Measurements from ENCODE around the gene FAM117A.
A peak's percentile ranks its signal among the peaks of the same experiment; 100 is the strongest.
"Not testable (repeated sequence)": the region's sequence is repeated elsewhere in the genome, so short reads cannot be mapped to it uniquely, and the experiment has no call there.

Gene FAM117A

GRCh38 chr17:49680314-49680713 lies 83.6 kb downstream of the FAM117A start:
- Histone ChIP-seq H3K27me3 (ENCODE audit: control insufficient read depth, insufficient read depth, low read length) (peaks cover 4% of the 10 kb centered on the region), H3K4me3 (ENCODE audit: low read length) (no peak overlapping the region), H3K9me3 (ENCODE audit: control insufficient read depth, low read depth, low read length) (no peaks in the 10 kb centered on the region), H3K4me1 (ENCODE audit: control insufficient read depth, low read depth, low read length) (peaks cover 11% of the 10 kb centered on the region), H3K27ac (ENCODE audit: low read length) (no peak overlapping the region), H3K9ac (ENCODE audit: low read length) (no peak overlapping the region), H3K36me3 (ENCODE audit: control insufficient read depth, low read depth, low read length) (peaks cover 2% of the 10 kb centered on the region)

- H3K4me1 ChIP-seq (ENCODE audit: control insufficient read depth, low read depth, low read length): peaks cover 11% of the 10 kb centered on the region
- H3K27me3 ChIP-seq (ENCODE audit: control insufficient read depth, insufficient read depth, low read length): peaks cover 4% of the 10 kb centered on the region
- no peaks in the 10 kb centered on the region for H3K9me3 ChIP-seq (ENCODE audit: control insufficient read depth, low read depth, low read length)
- peak within 1 kb of the TSS; percentile 98 for H3K4me3 ChIP-seq (ENCODE audit: low read length)
- peak within 1 kb of the TSS; percentile 94 for H3K9ac ChIP-seq (ENCODE audit: low read length)
- H3K36me3 ChIP-seq (ENCODE audit: control insufficient read depth, low read depth, low read length): peaks cover 14% of the 10 kb centered on the region
- peak within 1 kb of the TSS; percentile 94 for H3K27ac ChIP-seq (ENCODE audit: low read length)
Observed at GRCh38 chr17:49677933-49678847, 85.7 kb downstream of the FAM117A start, which contains the start of gene SPOP. TSS of gene SPOP (minus strand) at chr17:49678097. CDS start at chr17:49622810, 55,287 bp downstream.

GRCh38 chr17:49677134-49677932 lies 86.6 kb downstream of the FAM117A start:
- H3K4me1 ChIP-seq (ENCODE audit: control insufficient read depth, low read depth, low read length): peaks cover 11% of the 10 kb centered on the region
- no peaks in the 10 kb centered on the region for H3K9me3 ChIP-seq (ENCODE audit: control insufficient read depth, low read depth, low read length)
- H3K27ac ChIP-seq (ENCODE audit: low read length): peak overlapping the region; percentile 94
- peaks cover 4% of the 10 kb centered on the region for H3K27me3 ChIP-seq (ENCODE audit: control insufficient read depth, insufficient read depth, low read length)
- peak overlapping the region; percentile 98 for H3K4me3 ChIP-seq (ENCODE audit: low read length)
- H3K9ac ChIP-seq (ENCODE audit: low read length): peak overlapping the region; percentile 94
- peaks cover 14% of the 10 kb centered on the region for H3K36me3 ChIP-seq (ENCODE audit: control insufficient read depth, low read depth, low read length)

- Histone ChIP-seq H3K9me3 (ENCODE audit: control insufficient read depth, low read depth, low read length) (no peaks in the 10 kb centered on the region), H3K9ac (ENCODE audit: low read length) (peak overlapping the region; percentile 94), H3K27ac (ENCODE audit: low read length) (peak overlapping the region; percentile 94), H3K36me3 (ENCODE audit: control insufficient read depth, low read depth, low read length) (peaks cover 14% of the 10 kb centered on the region), H3K4me1 (ENCODE audit: control insufficient read depth, low read depth, low read length) (peaks cover 11% of the 10 kb centered on the region), H3K4me3 (ENCODE audit: low read length) (peak overlapping the region; percentile 98), H3K27me3 (ENCODE audit: control insufficient read depth, insufficient read depth, low read length) (peaks cover 4% of the 10 kb centered on the region)
Observed at GRCh38 chr17:49676276-49676868, 87.6 kb downstream of the FAM117A start.

GRCh38 chr17:49674507-49674906 lies 89.4 kb downstream of the FAM117A start:
- Histone ChIP-seq H3K36me3 (ENCODE audit: control insufficient read depth, low read depth, low read length) (peaks cover 14% of the 10 kb centered on the region), H3K27me3 (ENCODE audit: control insufficient read depth, insufficient read depth, low read length) (peaks cover 4% of the 10 kb centered on the region), H3K27ac (ENCODE audit: low read length) (no peak overlapping the region), H3K4me3 (ENCODE audit: low read length) (no peak overlapping the region), H3K4me1 (ENCODE audit: control insufficient read depth, low read depth, low read length) (peaks cover 11% of the 10 kb centered on the region), H3K9ac (ENCODE audit: low read length) (no peak overlapping the region), H3K9me3 (ENCODE audit: control insufficient read depth, low read depth, low read length) (no peaks in the 10 kb centered on the region)

GRCh38 chr17:49673679-49674078 lies 90.3 kb downstream of the FAM117A start:
- not testable (repeated sequence) for H3K27me3 ChIP-seq (ENCODE audit: control insufficient read depth, insufficient read depth, low read length); H3K27ac ChIP-seq (ENCODE audit: low read length); H3K9me3 ChIP-seq (ENCODE audit: control insufficient read depth, low read depth, low read length); H3K9ac ChIP-seq (ENCODE audit: low read length); H3K4me3 ChIP-seq (ENCODE audit: low read length)
- Histone ChIP-seq H3K36me3 (ENCODE audit: control insufficient read depth, low read depth, low read length) (peaks cover 14% of the 10 kb centered on the region), H3K4me1 (ENCODE audit: control insufficient read depth, low read depth, low read length) (peaks cover 11% of the 10 kb centered on the region)

- Histone ChIP-seq H3K4me3 (ENCODE audit: low read length) (no peak overlapping the region), H3K27ac (ENCODE audit: low read length) (no peak overlapping the region), H3K27me3 (ENCODE audit: control insufficient read depth, insufficient read depth, low read length) (no peaks in the 10 kb centered on the region), H3K36me3 (ENCODE audit: control insufficient read depth, low read depth, low read length) (peaks cover 14% of the 10 kb centered on the region), H3K9ac (ENCODE audit: low read length) (no peak overlapping the region), H3K9me3 (ENCODE audit: control insufficient read depth, low read depth, low read length) (no peaks in the 10 kb centered on the region), H3K4me1 (ENCODE audit: control insufficient read depth, low read depth, low read length) (no peaks in the 10 kb centered on the region)
Observed at GRCh38 chr17:49670641-49671040, 93.3 kb downstream of the FAM117A start.

GRCh38 chr17:49670002-49670401 lies 93.9 kb downstream of the FAM117A start:
- Histone ChIP-seq H3K36me3 (ENCODE audit: control insufficient read depth, low read depth, low read length) (peaks cover 9% of the 10 kb centered on the region), H3K9me3 (ENCODE audit: control insufficient read depth, low read depth, low read length) (no peaks in the 10 kb centered on the region), H3K9ac (ENCODE audit: low read length) (no peak overlapping the region), H3K4me1 (ENCODE audit: control insufficient read depth, low read depth, low read length) (no peaks in the 10 kb centered on the region), H3K27ac (ENCODE audit: low read length) (no peak overlapping the region), H3K4me3 (ENCODE audit: low read length) (no peak overlapping the region), H3K27me3 (ENCODE audit: control insufficient read depth, insufficient read depth, low read length) (no peaks in the 10 kb centered on the region)

- H3K36me3 ChIP-seq (ENCODE audit: control insufficient read depth, low read depth, low read length): no peaks in the 10 kb centered on the region
Observed at GRCh38 chr17:49667854-49668253, 96.1 kb downstream of the FAM117A start.

GRCh38 chr17:49664706-49665211 lies 99.2 kb downstream of the FAM117A start:
- Histone ChIP-seq H3K4me1 (ENCODE audit: control insufficient read depth, low read depth, low read length) (no peaks in the 10 kb centered on the region), H3K9me3 (ENCODE audit: control insufficient read depth, low read depth, low read length) (no peaks in the 10 kb centered on the region), H3K27me3 (ENCODE audit: control insufficient read depth, insufficient read depth, low read length) (no peaks in the 10 kb centered on the region), H3K27ac (ENCODE audit: low read length) (no peak overlapping the region), H3K36me3 (ENCODE audit: control insufficient read depth, low read depth, low read length) (no peaks in the 10 kb centered on the region), H3K4me3 (ENCODE audit: low read length) (no peak overlapping the region), H3K9ac (ENCODE audit: low read length) (no peak overlapping the region)

More at GRCh38 chr17:49667854-49668253, 96.1 kb downstream of the FAM117A start:
- Histone ChIP-seq H3K27ac (ENCODE audit: low read length) (no peak overlapping the region), H3K4me1 (ENCODE audit: control insufficient read depth, low read depth, low read length) (no peaks in the 10 kb centered on the region), H3K9ac (ENCODE audit: low read length) (no peak overlapping the region), H3K9me3 (ENCODE audit: control insufficient read depth, low read depth, low read length) (no peaks in the 10 kb centered on the region), H3K27me3 (ENCODE audit: control insufficient read depth, insufficient read depth, low read length) (no peaks in the 10 kb centered on the region), H3K4me3 (ENCODE audit: low read length) (no peak overlapping the region)

Data from iPS-18a (cell line).